ENCODE data around the gene UBE2Q1.
"Not testable (repeated sequence)": the region's sequence is repeated elsewhere in the genome, so short reads cannot be mapped to it uniquely, and the experiment has no call there.

UBE2Q1 gene

GRCh38 chr1:154553056-154554030 lies 5.1 kb downstream of the UBE2Q1 start:
- DNase-seq (ENCODE audit: extremely low spot score, insufficient read length, low read depth), result no peak
- FAIRE-seq, result no peak

- DNase-seq (ENCODE audit: extremely low spot score, insufficient read length, low read depth) (no peak), FAIRE-seq (no peak)
Measured at GRCh38 chr1:154552036-154552435, 6.4 kb downstream of the UBE2Q1 start.

- no peak for FAIRE-seq
- no peak for DNase-seq (ENCODE audit: extremely low spot score, insufficient read length, low read depth)
Measured at GRCh38 chr1:154551474-154551873, 7.0 kb downstream of the UBE2Q1 start.

GRCh38 chr1:154550657-154551056 lies 7.8 kb downstream of the UBE2Q1 start:
- DNase-seq (ENCODE audit: extremely low spot score, insufficient read length, low read depth) (no peak), FAIRE-seq (no peak)

GRCh38 chr1:154550070-154550469 lies 8.4 kb downstream of the UBE2Q1 start:
- FAIRE-seq (no peak), DNase-seq (ENCODE audit: extremely low spot score, insufficient read length, low read depth) (no peak)

- DNase-seq (ENCODE audit: extremely low spot score, insufficient read length, low read depth) (no peak), FAIRE-seq (no peak)
Measured at GRCh38 chr1:154549202-154549770, 9.2 kb downstream of the UBE2Q1 start.

- no peak for FAIRE-seq
Measured at GRCh38 chr1:154548028-154548427, 10.4 kb downstream of the UBE2Q1 start.

GRCh38 chr1:154547105-154547732 lies 11.2 kb downstream of the UBE2Q1 start:
- DNase-seq (ENCODE audit: extremely low spot score, insufficient read length, low read depth) (no peak), FAIRE-seq (no peak)

More at GRCh38 chr1:154548028-154548427, 10.4 kb downstream of the UBE2Q1 start:
- DNase-seq (ENCODE audit: extremely low spot score, insufficient read length, low read depth), result no peak

GRCh38 chr1:154546264-154547063 lies 12.0 kb downstream of the UBE2Q1 start:
- FAIRE-seq (peak; percentile 59), DNase-seq (ENCODE audit: extremely low spot score, insufficient read length, low read depth) (peak; percentile 59)

GRCh38 chr1:154541231-154541630 lies 17.2 kb downstream of the UBE2Q1 start:
- FAIRE-seq (no peak), DNase-seq (ENCODE audit: extremely low spot score, insufficient read length, low read depth) (no peak)

GRCh38 chr1:154539486-154540483 lies 18.7 kb downstream of the UBE2Q1 start:
- no peak for DNase-seq (ENCODE audit: extremely low spot score, insufficient read length, low read depth)
- FAIRE-seq, result no peak

GRCh38 chr1:154536570-154536969 lies 21.9 kb downstream of the UBE2Q1 start:
- DNase-seq (ENCODE audit: extremely low spot score, insufficient read length, low read depth) (no peak), FAIRE-seq (no peak)

- FAIRE-seq (peak; percentile 42), DNase-seq (ENCODE audit: extremely low spot score, insufficient read length, low read depth) (no peak)
Measured at GRCh38 chr1:154533952-154534844, 24.3 kb downstream of the UBE2Q1 start.

GRCh38 chr1:154531950-154532349 lies 26.5 kb downstream of the UBE2Q1 start:
- not testable (repeated sequence) for FAIRE-seq; DNase-seq (ENCODE audit: extremely low spot score, insufficient read length, low read depth)

- DNase-seq (ENCODE audit: extremely low spot score, insufficient read length, low read depth) (no peak), FAIRE-seq (no peak)
Measured at GRCh38 chr1:154529308-154529707, 29.2 kb downstream of the UBE2Q1 start.

- no peak for FAIRE-seq
- DNase-seq (ENCODE audit: extremely low spot score, insufficient read length, low read depth), result no peak
Measured at GRCh38 chr1:154527192-154527591, 31.3 kb downstream of the UBE2Q1 start.

GRCh38 chr1:154524881-154525280 lies 33.6 kb downstream of the UBE2Q1 start:
- DNase-seq (ENCODE audit: extremely low spot score, insufficient read length, low read depth) (no peak), FAIRE-seq (no peak)

- FAIRE-seq (no peak), DNase-seq (ENCODE audit: extremely low spot score, insufficient read length, low read depth) (no peak)
Measured at GRCh38 chr1:154521695-154522094, 36.8 kb downstream of the UBE2Q1 start.

All from GM18507 (cell line).